GM12864 (cell line): ENCODE measurements around the gene MYO7A.

ENCODE experiments used
- DNase-seq: peaks from one replicate; pipeline ENCODE4 v3.0.0-alpha.2; 2011; ENCODE audit warnings: low read depth
- H3K4me3 ChIP-seq: 2 replicates; pipeline ENCODE4 v1.5.1; 2011; ENCODE audit warnings: mild to moderate bottlenecking, low read depth, low read length, control low read depth
- TF ChIP-seq, protein P1 (sequence below): IDR thresholded peaks from 2 replicates; pipeline ENCODE4 v1.5.1; 2011; ENCODE audit warnings: low read depth, mild to moderate bottlenecking, moderate library complexity, low read length, control low read depth, inconsistent platforms; ENCODE audit errors: missing control alignments

Gene MYO7A

DNA sequence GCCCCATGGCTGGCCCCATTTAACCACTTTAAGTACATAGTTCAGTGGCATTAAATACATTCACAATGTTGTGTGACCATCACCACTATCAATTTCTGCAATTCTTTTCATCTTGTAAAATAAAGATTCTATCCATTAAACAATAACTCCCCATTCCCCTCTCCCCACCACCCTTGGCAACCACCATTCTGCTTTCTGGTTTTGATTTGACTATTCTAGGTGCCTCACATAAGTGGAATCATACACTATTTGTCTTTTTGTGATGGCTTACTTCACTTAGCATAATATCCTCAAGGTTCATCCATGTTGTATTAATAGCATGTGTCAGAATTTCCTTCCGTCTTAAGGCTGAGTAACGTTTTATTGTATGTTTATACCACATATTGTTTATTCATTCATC is 7.0 kb downstream of the MYO7A start:
- no peak overlapping the region for H3K4me3 ChIP-seq
- TF ChIP-seq, protein P1, sequence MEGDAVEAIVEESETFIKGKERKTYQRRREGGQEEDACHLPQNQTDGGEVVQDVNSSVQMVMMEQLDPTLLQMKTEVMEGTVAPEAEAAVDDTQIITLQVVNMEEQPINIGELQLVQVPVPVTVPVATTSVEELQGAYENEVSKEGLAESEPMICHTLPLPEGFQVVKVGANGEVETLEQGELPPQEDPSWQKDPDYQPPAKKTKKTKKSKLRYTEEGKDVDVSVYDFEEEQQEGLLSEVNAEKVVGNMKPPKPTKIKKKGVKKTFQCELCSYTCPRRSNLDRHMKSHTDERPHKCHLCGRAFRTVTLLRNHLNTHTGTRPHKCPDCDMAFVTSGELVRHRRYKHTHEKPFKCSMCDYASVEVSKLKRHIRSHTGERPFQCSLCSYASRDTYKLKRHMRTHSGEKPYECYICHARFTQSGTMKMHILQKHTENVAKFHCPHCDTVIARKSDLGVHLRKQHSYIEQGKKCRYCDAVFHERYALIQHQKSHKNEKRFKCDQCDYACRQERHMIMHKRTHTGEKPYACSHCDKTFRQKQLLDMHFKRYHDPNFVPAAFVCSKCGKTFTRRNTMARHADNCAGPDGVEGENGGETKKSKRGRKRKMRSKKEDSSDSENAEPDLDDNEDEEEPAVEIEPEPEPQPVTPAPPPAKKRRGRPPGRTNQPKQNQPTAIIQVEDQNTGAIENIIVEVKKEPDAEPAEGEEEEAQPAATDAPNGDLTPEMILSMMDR: no peak
- no peak for DNase-seq

DNA sequence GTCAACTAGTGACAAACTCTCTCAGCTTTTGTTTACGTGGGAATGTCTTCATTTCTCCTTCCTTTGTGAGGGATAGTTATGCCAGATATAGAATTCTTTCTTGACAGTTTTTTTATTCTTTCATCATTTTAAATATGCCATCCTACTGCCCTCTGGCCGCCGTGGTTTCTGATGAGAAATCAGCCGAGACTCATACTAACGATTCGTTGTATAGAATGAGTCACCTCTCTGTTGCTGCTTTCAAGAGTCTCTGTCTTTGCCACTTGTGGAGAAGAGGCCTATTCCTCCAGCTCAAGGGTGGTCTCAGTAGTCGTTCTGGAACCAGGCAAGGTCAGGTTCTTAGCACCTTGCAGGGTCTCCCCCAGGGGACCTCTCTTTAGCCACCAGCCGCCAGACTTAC is 8.0 kb downstream of the MYO7A start:
- TF ChIP-seq, protein P1: no peak
- DNase-seq: no peak

DNA sequence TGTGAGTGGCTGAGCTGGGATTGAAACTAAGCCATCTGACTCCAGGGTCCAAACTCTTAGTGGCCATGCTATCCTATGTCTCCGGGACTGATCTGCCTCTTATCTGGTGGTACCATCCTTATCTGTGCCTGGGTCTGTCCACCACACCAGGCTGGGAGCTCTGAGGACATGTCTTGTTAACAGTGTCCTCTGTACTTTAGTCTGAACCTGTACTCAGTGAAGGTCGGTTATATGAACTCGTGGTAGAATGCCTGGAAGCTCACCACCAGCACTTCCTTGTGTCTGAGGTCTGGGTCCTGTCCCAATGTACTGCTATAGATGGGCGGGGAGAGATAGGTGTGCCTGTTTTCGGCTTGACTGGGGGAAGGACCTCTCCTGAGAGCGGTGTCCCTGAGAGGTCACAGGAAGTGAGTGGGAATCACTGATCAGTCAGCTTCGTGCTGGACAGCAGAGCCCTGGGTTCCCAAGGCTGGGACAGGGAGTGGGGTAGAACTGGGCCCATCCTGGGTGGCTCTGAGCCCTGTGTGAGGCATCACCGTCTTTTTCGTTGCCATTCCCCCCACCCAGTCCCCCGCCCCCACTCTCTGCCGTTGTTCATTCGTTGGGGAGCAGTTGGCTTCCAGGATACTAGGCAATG is 8.9 kb downstream of the MYO7A start:
- no peak for DNase-seq
- TF ChIP-seq, protein P1: no peak
- no peak overlapping the region for H3K4me3 ChIP-seq

More for the DNA sequence above, 8.0 kb downstream of the MYO7A start:
- no peak overlapping the region for H3K4me3 ChIP-seq

DNA sequence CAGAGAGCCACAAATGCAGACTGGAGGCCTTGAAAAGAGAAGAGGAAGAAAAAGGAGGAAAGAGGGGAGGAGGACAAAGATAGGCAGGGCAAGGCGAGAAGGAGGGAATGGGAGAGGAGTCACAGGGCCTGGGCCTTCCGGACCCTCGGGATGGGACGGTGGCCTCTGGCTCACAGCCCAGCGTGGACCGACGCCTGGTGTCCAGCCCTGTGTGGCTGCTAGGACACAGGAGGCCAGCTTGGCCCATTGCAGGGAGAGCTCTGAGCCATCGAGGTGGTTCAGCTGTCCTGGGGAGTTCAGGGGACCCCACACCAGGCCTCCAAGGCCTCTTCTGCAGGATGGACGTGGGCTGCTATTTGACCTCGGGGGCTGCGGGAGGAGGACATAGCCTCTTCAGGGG is 9.4 kb downstream of the MYO7A start:
- DNase-seq: no peak
- H3K4me3 ChIP-seq: no peak overlapping the region
- TF ChIP-seq, protein P1: no peak

DNA sequence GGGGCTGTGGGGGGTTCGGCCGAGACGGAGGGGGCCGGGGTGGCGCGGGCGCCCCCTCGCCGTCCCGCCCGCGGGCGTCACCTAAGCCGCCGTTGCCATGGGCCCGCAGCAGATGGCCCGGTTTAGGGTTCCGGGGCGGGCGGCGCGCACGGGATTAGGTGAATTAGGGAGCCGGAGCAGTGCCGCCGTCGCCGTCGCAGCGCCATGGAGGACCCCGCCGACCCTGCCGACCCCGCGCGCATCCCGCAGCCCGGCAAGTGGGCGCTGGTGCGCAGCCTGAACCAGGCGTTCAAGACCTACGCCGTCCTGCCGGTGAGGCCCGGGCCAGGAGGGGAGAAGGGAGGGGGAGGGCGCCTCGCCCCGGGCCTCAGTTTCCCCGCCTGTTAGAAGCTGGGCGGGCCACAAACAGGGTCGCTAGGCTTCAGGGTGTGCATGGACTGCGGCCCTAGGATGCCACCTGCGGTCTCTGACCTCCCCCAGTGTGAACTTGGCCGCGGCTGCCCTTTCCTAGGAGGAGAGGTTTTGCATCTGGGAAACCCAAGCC is 10.1 kb downstream of the MYO7A start:
- TF ChIP-seq, protein P1: no peak
- DNase-seq: no peak
- no peak overlapping the region for H3K4me3 ChIP-seq

DNA sequence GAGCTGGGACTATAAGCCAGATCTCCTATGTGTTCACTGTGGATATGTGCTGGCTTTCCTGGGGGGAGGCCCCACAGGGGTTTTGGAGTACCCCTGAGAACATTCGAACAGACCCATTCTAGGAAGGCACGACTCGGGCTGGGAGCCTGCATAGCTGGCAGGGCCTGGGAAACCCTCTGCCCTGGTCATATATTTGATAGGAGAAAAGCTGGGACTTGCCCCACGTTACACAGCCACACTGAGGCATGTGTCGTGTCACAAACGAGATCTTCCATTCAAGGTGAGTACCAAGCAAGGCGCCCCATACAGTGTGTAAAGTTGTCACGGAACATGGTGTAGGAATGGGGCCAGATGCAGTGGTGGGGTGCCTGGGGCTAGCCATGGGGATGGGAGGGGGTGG is 11.2 kb downstream of the MYO7A start:
- TF ChIP-seq, protein P1: no peak
- DNase-seq: no peak
- H3K4me3 ChIP-seq: no peak overlapping the region
